ENCODE data around the gene CACNA1D.

The CACNA1D gene

GRCh38 chr3:53787016-53787415 is 292.6 kb downstream of the CACNA1D start:
- H3K27ac ChIP-seq, result no peak overlapping the region
- no peak for TF ChIP-seq CTCF (conservative IDR thresholded peaks at IDR 0.05)
- TF ChIP-seq ZFX (IDR thresholded peaks at IDR 0.05), result no peak

GRCh38 chr3:53788038-53788437 is 293.6 kb downstream of the CACNA1D start:
- H3K27ac ChIP-seq, result no peak overlapping the region
- no peak for TF ChIP-seq CTCF (conservative IDR thresholded peaks at IDR 0.05)
- no peak for TF ChIP-seq ZFX (IDR thresholded peaks at IDR 0.05)

- no peak overlapping the region for H3K27ac ChIP-seq
- TF ChIP-seq CTCF (conservative IDR thresholded peaks at IDR 0.05), result no peak
- TF ChIP-seq ZFX (IDR thresholded peaks at IDR 0.05), result no peak
Observed at GRCh38 chr3:53789459-53789858, 295.0 kb downstream of the CACNA1D start.

GRCh38 chr3:53790470-53790869 is 296.1 kb downstream of the CACNA1D start:
- TF ChIP-seq CTCF (conservative IDR thresholded peaks at IDR 0.05), result no peak
- no peak for TF ChIP-seq ZFX (IDR thresholded peaks at IDR 0.05)
- H3K27ac ChIP-seq, result no peak overlapping the region

- H3K27ac ChIP-seq, result no peak overlapping the region
- TF ChIP-seq CTCF (conservative IDR thresholded peaks at IDR 0.05) (no peak), ZFX (IDR thresholded peaks at IDR 0.05) (no peak)
Observed at GRCh38 chr3:53791317-53791716, 296.9 kb downstream of the CACNA1D start.

GRCh38 chr3:53792866-53793265 is 298.5 kb downstream of the CACNA1D start:
- no peak overlapping the region for H3K27ac ChIP-seq
- TF ChIP-seq ZFX (IDR thresholded peaks at IDR 0.05) (no peak), CTCF (conservative IDR thresholded peaks at IDR 0.05) (no peak)

- no peak overlapping the region for H3K27ac ChIP-seq
- TF ChIP-seq CTCF (conservative IDR thresholded peaks at IDR 0.05), result no peak
- TF ChIP-seq ZFX (IDR thresholded peaks at IDR 0.05), result no peak
Observed at GRCh38 chr3:53794597-53794996, 300.2 kb downstream of the CACNA1D start.

All from C4-2B (cell line).